ENCODE data around the gene KCNQ1OT1.

KCNQ1OT1 gene

DNA sequence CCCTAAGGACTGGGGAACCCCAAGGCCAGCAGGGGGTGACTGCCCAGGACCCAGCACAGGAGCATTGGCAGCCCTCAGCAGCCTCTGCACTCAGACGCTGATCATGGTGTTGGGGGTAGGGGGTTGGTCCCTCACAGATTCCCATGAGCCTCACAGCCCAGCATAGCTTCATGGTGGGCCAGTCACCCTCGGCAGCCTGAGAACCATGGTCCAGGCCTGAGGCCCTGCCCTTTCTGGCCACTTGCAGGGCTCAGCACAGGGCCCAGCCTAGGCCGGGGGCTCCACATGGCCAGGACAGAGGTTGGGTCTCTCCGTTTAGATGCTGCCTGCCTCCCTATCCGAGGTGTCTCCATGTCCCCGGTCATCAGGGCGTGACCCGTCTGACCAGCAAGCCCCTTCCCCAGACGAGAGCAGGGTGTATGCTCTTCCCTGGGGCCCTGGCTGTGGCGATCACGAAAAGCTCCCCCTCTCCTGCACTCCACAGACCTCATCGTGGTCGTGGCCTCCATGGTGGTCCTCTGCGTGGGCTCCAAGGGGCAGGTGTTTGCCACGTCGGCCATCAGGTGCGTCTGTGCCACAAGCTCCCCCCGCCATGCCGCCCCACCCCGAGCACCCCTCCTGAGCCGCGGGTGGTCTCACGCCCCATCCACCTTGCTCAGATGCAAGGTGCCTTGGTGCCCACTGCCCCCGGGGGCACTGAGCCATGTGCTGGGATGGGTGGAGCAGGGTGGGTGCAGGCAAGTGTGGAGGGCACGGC lies 128.8 kb downstream of the KCNQ1OT1 start:
- no peak for DNase-seq (ENCODE audit: low spot score)

DNA sequence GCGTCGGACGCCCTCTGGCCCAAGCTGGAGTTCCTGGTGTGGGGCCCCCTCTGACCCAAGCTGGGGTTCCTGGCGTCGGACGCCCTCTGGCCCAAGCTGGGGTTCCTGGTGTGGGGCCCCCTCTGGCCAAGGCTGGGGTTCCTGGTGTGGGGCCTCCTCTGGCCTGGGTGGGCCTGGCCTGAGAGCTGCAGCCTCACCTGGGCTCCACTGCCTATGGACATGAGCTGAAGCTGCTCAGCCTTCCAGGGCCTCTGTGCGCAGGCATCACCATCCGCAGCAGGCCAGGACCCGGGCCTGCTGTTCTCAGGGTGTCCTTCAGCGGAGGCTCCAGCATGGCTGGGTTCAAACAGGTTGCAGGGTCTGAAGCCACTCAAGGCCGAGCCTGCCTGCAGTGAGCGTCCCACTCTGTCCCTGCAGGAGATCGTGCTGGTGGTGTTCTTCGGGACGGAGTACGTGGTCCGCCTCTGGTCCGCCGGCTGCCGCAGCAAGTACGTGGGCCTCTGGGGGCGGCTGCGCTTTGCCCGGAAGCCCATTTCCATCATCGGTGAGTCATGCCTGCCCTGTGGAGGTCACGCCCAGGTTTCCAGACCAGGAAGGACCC lies 129.5 kb downstream of the KCNQ1OT1 start:
- DNase-seq (ENCODE audit: low spot score), result no peak

DNA sequence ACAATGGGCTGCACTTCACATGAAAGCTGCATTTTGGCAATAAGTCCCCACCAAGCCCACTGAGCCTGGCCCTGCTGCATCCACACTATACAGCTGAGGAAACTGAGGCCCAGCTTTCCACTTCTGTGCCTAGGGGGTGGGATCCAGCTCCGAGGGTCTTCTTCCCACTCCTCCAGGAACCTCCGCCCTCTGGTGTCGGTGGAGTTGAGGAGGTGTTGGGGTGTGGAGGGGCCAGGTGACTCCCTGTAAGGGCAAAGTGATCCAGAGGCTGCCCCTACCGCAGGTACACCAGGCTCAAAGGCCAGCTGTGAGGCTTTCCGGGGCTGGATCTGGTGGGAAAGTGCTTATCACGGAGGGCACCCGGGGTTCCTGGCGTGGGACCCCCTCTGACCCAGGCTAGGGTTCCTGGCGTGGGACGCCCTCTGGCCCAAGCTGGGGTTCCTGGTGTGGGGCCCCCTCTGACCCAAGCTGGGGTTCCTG lies 130.0 kb downstream of the KCNQ1OT1 start:
- DNase-seq (ENCODE audit: low spot score), result no peak

DNA sequence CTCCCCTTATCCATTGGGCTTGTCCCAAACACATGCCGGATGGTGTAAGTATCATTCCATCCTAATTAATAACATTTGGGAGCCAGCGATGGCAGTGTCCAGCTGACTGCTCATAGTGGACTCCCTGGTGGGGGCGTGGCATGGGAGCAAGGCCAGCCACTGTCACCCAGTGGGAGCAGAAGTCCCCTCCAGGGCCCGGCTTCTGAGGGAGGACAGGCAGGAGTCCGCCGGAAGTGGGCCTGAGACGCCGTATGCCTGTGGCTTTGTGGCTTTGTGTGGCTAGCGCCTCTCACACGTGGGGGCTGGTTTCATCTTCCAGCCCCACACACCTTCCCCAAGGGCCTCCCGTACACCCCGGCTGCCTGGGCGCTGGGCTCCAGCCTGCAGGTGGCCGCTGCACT lies 130.5 kb downstream of the KCNQ1OT1 start:
- DNase-seq (ENCODE audit: low spot score), result no peak

DNA sequence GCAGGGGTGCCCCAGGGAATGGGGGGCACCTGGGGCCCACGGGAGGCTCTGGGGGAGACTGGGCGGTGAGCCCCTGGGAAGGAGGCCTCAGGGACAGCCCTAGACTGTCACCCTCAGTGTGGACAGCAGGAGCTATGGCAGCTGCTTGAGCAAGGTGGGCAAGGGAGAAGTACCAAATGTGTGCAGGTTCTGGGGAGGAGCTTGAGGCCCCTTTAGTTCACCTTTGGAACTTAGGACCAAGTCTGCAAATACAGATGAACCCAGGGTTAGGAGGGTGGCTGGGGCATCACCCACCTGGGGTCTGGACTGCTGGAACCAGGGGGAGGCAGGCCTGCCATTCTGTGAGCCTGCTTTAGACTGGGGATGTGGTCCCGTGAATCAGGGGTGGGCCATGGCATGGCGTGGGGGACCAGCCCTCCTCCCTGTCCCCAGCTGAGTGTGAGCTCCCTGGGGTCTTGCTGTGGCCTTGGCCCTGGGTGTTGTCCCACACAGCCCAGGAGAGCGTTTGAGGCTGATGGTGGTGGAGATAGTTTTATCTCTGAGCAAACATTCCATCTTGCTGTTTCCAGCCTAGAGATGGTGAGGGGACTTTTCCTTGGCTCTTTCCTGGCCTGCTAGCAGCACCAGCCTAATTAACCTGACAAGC lies 132.6 kb downstream of the KCNQ1OT1 start:
- no peak for DNase-seq (ENCODE audit: low spot score)

DNA sequence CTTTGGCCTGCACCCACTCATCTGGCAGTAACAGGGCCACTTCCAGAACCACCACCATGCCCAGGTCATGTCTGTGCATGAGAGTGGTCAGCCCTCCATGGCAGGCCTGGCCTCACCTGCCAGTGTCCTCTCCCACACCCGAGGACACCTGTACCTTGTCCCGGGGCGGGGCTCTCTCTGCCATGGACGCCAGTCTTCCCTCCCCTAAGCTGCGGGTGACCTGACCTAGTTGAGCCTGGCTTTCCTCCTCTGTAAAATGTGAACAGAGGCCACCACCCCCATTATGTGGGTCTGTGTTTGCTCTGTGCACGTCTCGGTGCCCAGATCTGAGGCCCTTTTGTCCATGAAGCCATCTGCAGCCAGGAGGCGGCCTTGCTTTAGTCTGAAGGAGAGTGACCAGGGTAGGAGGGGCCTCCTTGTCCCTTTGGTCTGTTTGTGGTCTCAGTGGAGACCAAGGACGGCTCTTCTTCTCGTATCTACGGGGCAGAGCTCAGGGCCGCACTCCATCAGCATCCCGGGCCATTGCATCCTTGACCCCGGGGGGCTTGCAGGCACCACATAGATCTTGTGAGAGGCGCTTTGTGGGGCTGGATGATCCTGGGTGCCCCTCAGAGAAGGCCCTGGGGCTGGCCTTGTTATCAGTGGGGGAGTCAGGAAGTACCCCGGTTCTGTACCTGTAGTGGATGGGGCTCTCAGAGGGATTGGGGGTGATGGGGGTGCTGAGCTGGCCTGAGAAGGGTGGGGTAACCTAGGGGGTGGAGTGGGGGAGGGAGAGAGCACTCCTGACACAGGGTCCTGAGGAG lies 133.4 kb downstream of the KCNQ1OT1 start:
- no peak for DNase-seq (ENCODE audit: low spot score)

DNA sequence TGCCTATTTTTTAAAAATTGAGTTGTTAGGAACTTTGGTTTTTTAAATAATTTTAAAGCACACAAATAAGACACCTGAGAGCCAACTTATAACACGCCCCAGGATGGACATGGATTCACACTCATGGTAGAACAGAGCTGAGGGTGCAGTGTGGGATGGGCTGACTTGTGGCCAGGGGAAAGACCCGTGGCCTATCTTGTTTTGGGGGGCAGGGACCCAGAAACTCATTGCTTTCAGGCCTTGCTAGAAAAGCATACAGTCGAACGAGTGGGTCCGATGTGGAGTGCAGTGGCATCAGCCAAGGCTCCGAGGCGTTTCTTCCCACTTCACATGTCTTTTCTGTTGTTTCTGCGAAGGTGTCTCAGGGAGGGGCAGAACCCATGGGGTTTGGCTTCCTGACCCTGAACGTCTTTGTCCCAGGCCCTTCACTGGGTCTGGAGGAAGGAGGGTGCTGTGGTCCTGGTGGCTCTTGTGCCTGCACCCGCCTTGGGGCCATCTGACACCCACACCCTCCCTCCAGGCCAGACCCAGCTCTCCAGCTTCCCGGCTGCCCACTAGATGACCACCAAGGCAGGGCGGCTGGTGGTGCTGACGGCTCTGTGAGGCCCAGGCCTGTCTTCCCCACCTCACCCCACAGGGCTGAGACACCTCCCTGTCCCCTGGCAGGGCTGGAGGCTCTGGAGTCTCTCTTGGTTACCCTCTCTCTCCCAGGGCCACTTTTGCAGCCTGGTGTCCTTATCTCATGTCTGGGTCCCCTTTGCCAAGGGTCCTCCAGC lies 134.2 kb downstream of the KCNQ1OT1 start:
- no peak for DNase-seq (ENCODE audit: low spot score)

DNA sequence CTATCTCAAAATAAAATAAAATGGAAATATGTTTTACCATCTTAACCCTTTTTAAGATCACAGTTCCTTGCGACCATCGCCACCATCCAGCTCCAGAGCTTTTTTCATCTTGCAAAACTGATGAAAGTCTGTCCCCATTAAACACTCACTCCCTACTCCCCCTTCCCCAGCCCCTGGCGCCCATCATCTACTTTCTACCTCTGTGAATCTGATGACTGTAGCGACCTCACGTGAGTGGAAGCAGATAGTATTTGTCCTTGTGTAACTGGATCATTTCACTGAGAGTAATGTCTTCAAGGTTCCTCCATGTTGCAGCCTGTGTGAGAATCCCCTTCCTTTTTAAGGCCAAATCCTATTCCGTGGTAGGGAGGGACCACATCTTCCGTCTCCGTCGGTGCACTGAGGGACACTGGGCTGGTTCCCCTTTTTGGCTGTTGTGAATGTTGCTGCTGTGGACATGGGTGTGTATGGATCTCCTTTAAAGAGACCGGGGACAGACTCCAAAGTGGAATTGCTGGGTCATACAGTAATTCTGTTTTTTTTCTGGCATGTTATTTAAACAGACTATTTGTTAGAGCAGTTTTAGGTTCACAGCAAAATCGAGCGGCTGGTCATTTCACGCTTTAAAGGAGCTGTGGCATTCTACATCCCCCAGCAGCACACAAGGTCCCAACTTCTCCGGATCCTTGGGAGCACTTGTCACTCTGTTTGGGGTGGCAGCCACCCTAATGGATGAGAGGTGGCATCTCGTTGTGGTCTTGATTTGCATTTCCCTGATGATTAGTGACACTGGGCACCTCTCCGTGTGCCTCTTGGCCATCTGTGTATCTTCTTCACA lies 135.0 kb downstream of the KCNQ1OT1 start:
- no peak for DNase-seq (ENCODE audit: low spot score)

DNA sequence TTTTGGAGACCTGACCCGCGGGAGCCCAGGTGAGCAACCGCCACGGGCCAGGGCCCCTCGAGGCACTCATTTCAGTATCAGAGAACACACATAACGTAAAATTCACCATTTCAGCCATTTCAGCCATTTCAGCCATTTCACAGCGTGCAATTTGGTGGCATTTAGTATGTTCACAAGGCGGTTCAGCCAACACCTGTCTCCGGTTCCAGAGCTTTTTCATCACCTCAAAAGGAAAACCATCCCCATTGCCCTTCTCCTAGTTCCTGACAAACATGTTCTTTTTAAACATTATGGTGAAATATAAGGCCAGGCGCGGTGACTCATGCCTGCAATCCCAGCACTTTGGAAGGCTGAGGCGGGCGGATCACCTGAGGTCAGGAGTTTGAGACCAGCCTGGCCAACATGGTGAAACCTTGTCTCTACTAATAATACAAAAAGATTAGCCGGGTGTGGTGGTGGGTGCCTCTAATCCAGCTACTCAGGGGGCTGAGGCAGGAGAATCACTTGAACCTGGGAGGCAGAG lies 135.7 kb downstream of the KCNQ1OT1 start:
- DNase-seq (ENCODE audit: low spot score), result no peak

DNA sequence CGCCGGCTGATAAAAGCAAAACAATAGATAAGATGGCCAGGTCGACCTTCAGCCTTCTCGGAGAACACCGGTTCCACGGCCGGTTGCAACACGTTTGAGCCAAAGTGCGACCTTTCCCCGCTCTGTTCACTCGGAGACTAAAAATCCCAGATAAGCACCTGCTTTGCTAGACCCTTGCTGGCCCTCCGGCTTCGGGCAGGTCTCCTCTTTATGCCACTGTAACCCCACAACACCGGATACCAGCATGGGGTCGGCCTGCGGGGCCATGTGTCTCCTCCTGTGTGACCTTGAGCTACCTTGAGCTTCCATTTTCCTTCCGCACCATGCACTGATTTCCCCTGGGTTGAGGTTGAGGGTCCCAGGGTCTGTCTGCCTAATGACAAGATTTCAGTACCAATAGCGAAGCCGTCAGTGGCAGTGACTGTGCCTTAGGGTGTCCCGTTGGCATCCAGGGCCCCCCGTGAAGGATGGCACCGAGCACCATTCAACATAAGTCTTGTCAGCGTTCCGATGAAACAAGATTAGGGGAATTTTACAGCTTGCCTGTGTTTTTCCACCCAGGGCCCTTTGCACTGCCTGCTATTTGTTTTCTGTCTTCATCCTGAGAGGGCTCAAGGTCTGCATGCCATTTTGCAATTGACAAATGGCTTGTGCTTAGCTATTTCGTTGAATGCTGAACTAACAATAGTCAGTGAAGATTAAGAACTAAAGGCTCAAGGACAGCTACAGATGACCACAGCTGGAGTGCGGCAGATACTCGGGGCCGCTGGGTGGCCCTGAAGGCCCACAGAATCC lies 136.4 kb downstream of the KCNQ1OT1 start:
- DNase-seq (ENCODE audit: low spot score), result no peak

DNA sequence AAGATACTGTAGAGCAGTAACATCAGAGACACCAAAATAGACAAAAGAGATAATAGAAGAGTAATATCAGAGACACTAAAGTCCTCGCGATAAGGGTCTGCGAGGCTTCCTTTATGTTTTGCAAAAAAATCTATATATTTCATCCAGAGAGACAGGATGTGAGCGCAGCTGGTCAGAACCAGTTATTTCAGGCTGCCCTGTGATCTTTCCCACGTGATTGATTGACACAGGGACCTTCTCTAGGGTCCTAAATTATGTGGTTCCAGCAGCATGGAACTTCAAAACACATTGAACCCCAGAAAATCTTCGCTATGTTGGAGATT lies 136.9 kb downstream of the KCNQ1OT1 start:
- DNase-seq (ENCODE audit: low spot score), result no peak

DNA sequence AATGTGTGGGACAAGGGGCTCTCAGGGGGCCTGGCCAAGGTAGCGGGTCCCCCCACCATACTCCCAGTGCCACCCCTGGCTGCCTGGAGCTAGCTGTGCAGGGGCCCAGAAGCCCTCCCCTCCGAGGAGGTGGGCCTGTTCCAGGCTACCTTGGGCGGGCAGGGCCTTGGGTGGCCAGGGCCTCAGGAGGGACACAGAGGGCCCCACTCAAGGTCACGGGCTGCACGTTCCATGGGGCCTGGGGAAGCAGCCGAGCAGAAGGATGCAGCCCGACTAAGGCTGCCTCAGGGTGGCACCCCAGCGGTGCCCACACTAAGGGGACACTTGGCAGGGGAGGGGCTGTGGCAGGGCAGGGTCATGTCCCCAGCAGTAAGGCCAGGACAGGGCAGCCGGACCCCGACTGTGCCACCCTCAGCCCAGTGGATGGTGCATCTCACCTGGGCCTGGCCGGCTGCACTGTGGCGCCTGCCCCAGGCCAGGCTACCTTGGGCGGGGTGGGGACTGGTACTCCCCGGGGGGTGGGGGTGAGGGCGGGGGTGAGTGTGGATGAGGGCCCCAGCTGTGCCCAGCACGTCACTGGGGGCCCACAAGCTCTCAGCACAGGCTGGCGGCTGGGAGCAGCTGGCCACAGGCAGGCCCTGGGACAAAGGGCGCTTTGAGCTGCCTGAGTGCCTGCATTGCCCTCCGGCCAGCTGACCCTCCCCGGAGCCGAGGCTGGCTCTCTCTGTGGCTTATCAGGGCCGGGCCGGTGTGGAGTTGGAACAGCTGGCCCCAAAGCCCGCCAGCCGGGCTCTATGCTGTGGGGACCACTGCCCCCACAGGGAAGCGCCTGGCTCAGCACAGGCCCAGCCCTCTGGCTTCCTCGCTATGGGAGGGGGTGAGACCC lies 137.9 kb downstream of the KCNQ1OT1 start:
- peak; percentile 95 for DNase-seq (ENCODE audit: low spot score)

DNA sequence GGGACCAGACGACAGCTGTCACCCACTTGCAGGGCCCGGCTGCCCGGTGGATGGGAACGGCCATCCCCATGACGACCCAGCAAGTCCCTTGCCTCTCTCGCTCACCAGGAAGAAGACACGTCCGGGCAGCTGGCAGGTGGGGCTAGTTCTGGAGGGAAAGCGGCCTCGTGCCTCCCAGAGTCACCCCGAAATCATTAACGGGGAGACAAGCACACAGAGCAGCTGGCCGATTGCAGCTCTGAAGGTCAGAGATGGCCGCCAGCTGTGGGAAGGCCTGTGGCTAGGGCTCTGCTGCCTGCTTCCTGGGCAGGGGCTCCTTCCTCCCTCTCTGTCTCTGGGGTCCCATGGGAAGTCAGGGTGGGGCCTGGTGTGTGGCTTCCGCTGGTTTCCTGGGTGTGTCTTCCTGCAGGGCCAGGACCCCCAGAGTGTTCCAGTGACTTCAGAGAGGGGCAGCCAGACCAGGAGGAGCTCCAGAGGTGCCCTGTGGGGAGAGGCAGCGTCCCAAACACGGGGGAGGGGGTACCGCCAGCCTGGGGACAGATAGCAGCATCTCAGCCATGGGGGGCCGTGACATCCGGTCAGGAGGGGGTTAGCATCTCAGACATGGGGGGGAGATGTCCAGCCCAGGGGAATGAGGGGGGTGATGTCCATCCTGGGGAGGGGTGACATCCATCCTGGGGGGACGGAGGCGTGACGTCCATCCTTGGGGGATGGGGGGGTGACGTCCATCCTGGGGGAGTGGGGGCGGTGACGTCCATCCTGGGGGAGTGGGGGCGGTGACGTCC lies 140.1 kb downstream of the KCNQ1OT1 start:
- no peak for DNase-seq (ENCODE audit: low spot score)

DNA sequence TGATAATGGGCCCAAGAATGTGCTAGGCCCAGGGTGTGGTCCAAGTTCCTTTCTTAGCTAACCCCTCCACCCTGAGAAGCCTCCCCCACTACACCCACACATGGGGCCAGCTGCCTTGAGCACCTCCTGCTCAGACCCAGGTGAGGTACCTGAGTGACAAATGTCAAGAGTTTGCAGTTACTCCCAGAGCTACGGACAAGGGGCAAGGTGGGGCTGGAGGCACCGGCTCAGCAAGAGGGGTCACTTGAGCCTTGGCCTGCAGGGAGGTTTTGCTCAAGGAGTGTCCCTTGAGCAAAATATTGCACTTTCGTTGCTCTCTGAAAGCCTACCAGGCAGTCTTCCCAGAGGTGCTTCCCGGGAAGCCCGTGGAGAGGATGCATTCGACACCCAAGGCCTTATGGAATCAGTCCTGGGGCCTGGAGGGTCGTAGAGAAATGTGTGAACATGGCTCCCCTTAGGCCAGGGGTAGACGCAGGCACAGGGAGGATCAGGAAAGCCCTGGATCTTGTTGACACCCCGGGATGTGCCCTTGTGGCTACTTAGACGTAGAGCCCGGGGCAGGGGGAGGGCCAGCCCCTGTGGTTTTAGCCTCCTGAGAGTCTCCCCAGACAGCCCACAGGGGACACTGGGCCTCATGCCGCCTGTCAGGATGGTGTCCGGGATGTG lies 140.8 kb downstream of the KCNQ1OT1 start:
- DNase-seq (ENCODE audit: low spot score), result no peak

DNA sequence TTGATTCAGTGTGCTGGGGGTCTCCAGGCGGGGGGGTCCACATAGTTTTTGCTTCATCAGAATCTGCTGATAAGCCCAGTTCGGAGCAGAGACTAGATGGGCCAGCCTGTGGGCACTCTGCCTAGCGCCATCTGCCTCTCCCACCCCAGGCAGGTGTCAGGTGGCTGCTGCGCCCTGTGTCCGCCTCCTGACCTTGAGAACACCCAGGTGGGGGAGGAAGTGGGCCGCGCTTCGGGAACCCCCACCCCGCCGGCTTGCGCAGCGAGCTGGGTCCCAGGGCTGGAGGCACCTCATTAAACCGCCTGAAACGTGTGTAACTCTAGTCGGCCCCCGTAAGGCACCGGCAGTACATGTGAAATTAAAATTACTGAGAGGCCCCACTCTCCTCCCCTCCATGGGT lies 141.4 kb downstream of the KCNQ1OT1 start:
- DNase-seq (ENCODE audit: low spot score), result no peak
